A549 (cell line): Measurements from ENCODE around the gene GSC. TPM values are rescaled to one million over a fixed set of nuclear protein-coding genes. Genes with fewer than 3 reads are reported as not detected.

Experiments used
- ATAC-seq, 2 experiments: fragments of 200-7000 bp in 1 of 2; fragments of >200 bp in 1 of 2; cut with Nextera tagmentation in 1 of 2; cut with Tn5 transposase in 1 of 2; 3 replicates each; pipeline versions ENCODE4 v1.8.0 to v1.9.1; 2018 to 2020; ENCODE audit warnings: mild to moderate bottlenecking in 1 of 2, moderate library complexity in 1 of 2
- CTCF ChIA-PET: fragments of 300-600 bp; sonication (Branson Sonifier 250); formaldehyde crosslinking; extraction: SDS; loops from one replicate; lab custom pipeline; 2021; ENCODE audit warnings: antibody characterized with exemption, inconsistent platforms; lab: Yijun Ruan, JAX
- POLR2A ChIA-PET: fragments of 350-600 bp; formaldehyde crosslinking; extraction: SDS; loops from one replicate; lab custom pipeline; 2021; ENCODE audit warnings: antibody characterized with exemption, inconsistent platforms; lab: Yijun Ruan, JAX
- DNase-seq, 2 experiments: peaks; one replicate each; pipeline versions ENCODE4 v3.0.0 to v3.0.0-alpha.2; 2011 to 2016; ENCODE audit warnings: low read depth in 1 of 2, low spot score in 1 of 2
- FAIRE-seq: peaks from 2 replicates; lab custom pipeline; 2011; peaks lifted over from hg19 to GRCh38; lab: Jason Lieb, UNC
- H3K27ac ChIP-seq, 2 experiments: fragments of >200 bp; sonication (Bioruptor Twin); formaldehyde crosslinking; 3 replicates each; pipeline ENCODE4 v1.5.1; 2016 to 2017
- H3K4me1 ChIP-seq: fragments of >200 bp; sonication (Bioruptor Twin); formaldehyde crosslinking; 3 replicates; pipeline ENCODE4 v1.6.1; 2016
- H3K4me2 ChIP-seq: fragments of >200 bp; sonication (Bioruptor Twin); formaldehyde crosslinking; 3 replicates; pipeline ENCODE4 v1.6.1; 2016
- H3K4me3 ChIP-seq: fragments of >200 bp; sonication (Bioruptor Twin); formaldehyde crosslinking; 3 replicates; pipeline ENCODE4 v1.5.1; 2016
- H3K9me3 ChIP-seq: fragments of >200 bp; sonication (Bioruptor Twin); formaldehyde crosslinking; 3 replicates; pipeline ENCODE4 v1.6.1; 2016
- CBX2 ChIP-seq: fragments of 200-600 bp; sonication (generic); IDR thresholded peaks from 2 replicates; pipeline ENCODE4 v1.6.1; 2016; ENCODE audit warnings: low read depth, mild to moderate bottlenecking, borderline replicate concordance
- CEBPB ChIP-seq, 2 experiments: fragments of >200 bp in 1 of 2; sonication (Bioruptor Twin) in 1 of 2; formaldehyde crosslinking in 1 of 2; IDR thresholded peaks; 2 replicates each; pipeline ENCODE4 v1.6.1; 2012 to 2016
- CHD4 ChIP-seq: fragments of 200-600 bp; sonication (generic); IDR thresholded peaks from 2 replicates; pipeline ENCODE4 v1.6.1; 2016; ENCODE audit warnings: antibody characterized with exemption, mild to moderate bottlenecking, borderline replicate concordance
- EHMT2 ChIP-seq: fragments of 200-600 bp; sonication (generic); IDR thresholded peaks from 2 replicates; pipeline ENCODE4 v1.6.1; 2016; ENCODE audit warnings: antibody characterized with exemption, low read depth, mild to moderate bottlenecking, moderate library complexity
- ELK1 ChIP-seq: fragments of 150-350 bp; IDR thresholded peaks from 2 replicates; pipeline ENCODE4 v1.6.1; 2014; ENCODE audit warnings: low read depth, mild to moderate bottlenecking, low read length
- EP300 ChIP-seq, 2 experiments: fragments of >200 bp; sonication (Bioruptor Twin); formaldehyde crosslinking; IDR thresholded peaks; 2 replicates in 1 of 2; 3 replicates in 1 of 2; pipeline ENCODE4 v1.6.1; 2016 to 2017
- GATA3 ChIP-seq: IDR thresholded peaks from 2 replicates; pipeline ENCODE4 v1.6.1; 2012; ENCODE audit warnings: borderline replicate concordance
- HOXB13 ChIP-seq: fragments of 250-450 bp; sonication (Bioruptor Pico); IDR thresholded peaks from 2 replicates; pipeline ENCODE4 v1.5.0; 2020; ENCODE audit warnings: low read depth, mild to moderate bottlenecking, moderate library complexity
- HOXB5 ChIP-seq: fragments of 250-450 bp; sonication (Bioruptor Pico); IDR thresholded peaks from 2 replicates; pipeline ENCODE4 v1.5.0; 2020; ENCODE audit warnings: mild to moderate bottlenecking, moderate library complexity
- JUN ChIP-seq, 2 experiments: fragments of >200 bp; sonication (Bioruptor Twin); formaldehyde crosslinking; IDR thresholded peaks; 2 replicates in 1 of 2; 3 replicates in 1 of 2; pipeline ENCODE4 v1.6.1; 2016 to 2017
- MAFK ChIP-seq: fragments of 450-650 bp; IDR thresholded peaks from 2 replicates; pipeline ENCODE4 v1.6.1; 2014; ENCODE audit not compliant: partially characterized antibody
- MAZ ChIP-seq: fragments of 150-350 bp; IDR thresholded peaks from 2 replicates; pipeline ENCODE4 v1.6.1; 2014; ENCODE audit warnings: antibody characterized with exemption, low read depth, low read length, borderline replicate concordance
- PBX3 ChIP-seq: IDR thresholded peaks from 2 replicates; pipeline ENCODE4 v1.6.1; 2012
- RARB ChIP-seq: fragments of 250-450 bp; sonication (Bioruptor Pico); IDR thresholded peaks from 2 replicates; pipeline ENCODE4 v1.8.0; 2021; ENCODE audit warnings: mild to moderate bottlenecking, moderate library complexity
- REST ChIP-seq: fragments of 200-600 bp; sonication (generic); IDR thresholded peaks from 2 replicates; pipeline ENCODE4 v1.6.1; 2016; ENCODE audit warnings: antibody characterized with exemption, mild to moderate bottlenecking, moderate library complexity
- RFX5 ChIP-seq: fragments of 450-650 bp; IDR thresholded peaks from 2 replicates; pipeline ENCODE4 v1.7.1; 2014; ENCODE audit warnings: antibody characterized with exemption, mild to moderate bottlenecking, moderate library complexity
- SREBF2 ChIP-seq: fragments of 450-650 bp; IDR thresholded peaks from 2 replicates; pipeline ENCODE4 v1.6.1; 2014; ENCODE audit warnings: mild to moderate bottlenecking, moderate library complexity
- TFCP2L1 ChIP-seq: fragments of 250-450 bp; sonication (Bioruptor Pico); IDR thresholded peaks from 2 replicates; pipeline ENCODE4 v1.5.0; 2021; ENCODE audit warnings: mild to moderate bottlenecking
- USF2 ChIP-seq: fragments of 450-650 bp; IDR thresholded peaks from 2 replicates; pipeline ENCODE4 v1.6.1; 2014; ENCODE audit warnings: antibody characterized with exemption
- ZNF302 ChIP-seq: fragments of 250-450 bp; sonication (Bioruptor Pico); IDR thresholded peaks from 2 replicates; pipeline ENCODE4 v1.9.0; 2021; ENCODE audit warnings: inconsistent platforms, mild to moderate bottlenecking, moderate library complexity
- WGBS: methylation state at CpG from one replicate; pipeline ENCODE4 v1.1.6; 2017; ENCODE audit errors: missing lambda C conversion rate; 5-methylcytosine and 5-hydroxymethylcytosine counted together
- polyA plus RNA-seq, 4 experiments: library from polyadenylated mRNA; depleted of rRNA in 3 of 4; stranded (reverse); fragments of >200 nt; fragmentation: RNase III in 1 of 4; extraction: RNeasy Plus Mini Kit Qiagen cat#74134 plus additional on column Dnase treatment in 1 of 4; gene quantifications; 2 replicates in 3 of 4; 3 replicates in 1 of 4; pipeline ENCODE4 v1.2.3, GENCODE V29; 2011 to 2017

GSC gene
- polyA plus RNA-seq, 2 of the 4 experiments (the other 2 are of a cell fraction), result 0.17 TPM

- CTCF ChIA-PET, result interaction anchor here (0.7 kb wide), 1 partner anchor 174 kb away, joined by 3 read pairs; no protein-coding TSS in a partner anchor
- Histone ChIP-seq H3K4me2 (no peak overlapping the region), H3K9me3 (no peaks in the 10 kb centered on the region), H3K4me3 (no peak overlapping the region), H3K27ac (no peak overlapping the region), H3K4me1 (peaks cover 8% of the 10 kb centered on the region; the same call in 1 of the 3 replicates)
- no peak for FAIRE-seq
- no peak for DNase-seq
- TF ChIP-seq CHD4, result no peak
- no peak for TF ChIP-seq EHMT2
- TF ChIP-seq TFCP2L1 (CRISPR knock-in tag), result no peak
- no peak for TF ChIP-seq ZNF302 (CRISPR knock-in tag)
- no peak for TF ChIP-seq USF2
- TF ChIP-seq HOXB5, result no peak
- no peak for TF ChIP-seq MAFK
- no peak for TF ChIP-seq EP300 (IDR thresholded peaks at IDR 0.05)
- no peak for TF ChIP-seq GATA3
- TF ChIP-seq RARB, result no peak
- no peak for TF ChIP-seq CBX2
- 52% methylated on average over 14 of the region's 14 CpGs for whole genome bisulfite sequencing
- ATAC-seq, result no peak
- POLR2A ChIA-PET, result no interaction called here
These were observed 2.1 kb upstream of the GSC start for GRCh38 chr14:94771906-94772490.

- no peak for ATAC-seq
- TF ChIP-seq CEBPB (IDR thresholded peaks at IDR 0.05), result no peak
- TF ChIP-seq RFX5, result no peak
- TF ChIP-seq, all 56 proteins: peak for 0
- CTCF ChIA-PET, result interaction anchor here (0.7 kb wide), 1 partner anchor 173 kb away, joined by 3 read pairs; no protein-coding TSS in a partner anchor
- FAIRE-seq (no peak), DNase-seq (no peak)
- no peak overlapping the region for H3K4me3 ChIP-seq
- no peak overlapping the region for H3K27ac ChIP-seq
- H3K9me3 ChIP-seq, result no peaks in the 10 kb centered on the region
- H3K4me2 ChIP-seq, result no peak overlapping the region
- WGBS, result 78% methylated on average over 53 of the region's 54 CpGs
- POLR2A ChIA-PET, result no interaction called here
- peaks cover 8% of the 10 kb centered on the region; the same call in 1 of the 3 replicates for H3K4me1 ChIP-seq
These were observed 1.4 kb upstream of the GSC start for GRCh38 chr14:94771158-94771905.

- TF ChIP-seq RARB, result no peak
- no peak for TF ChIP-seq PBX3
- no peak for TF ChIP-seq JUN (IDR thresholded peaks at IDR 0.05)
- Histone ChIP-seq H3K4me1 (peaks cover 8% of the 10 kb centered on the region; the same call in 1 of the 3 replicates), H3K4me2 (no peak overlapping the region), H3K4me3 (no peak overlapping the region; the same call in 2 of the 3 replicates), H3K9me3 (no peaks in the 10 kb centered on the region), H3K27ac (no peak overlapping the region)
- WGBS, result 79% methylated on average over 9 of the region's 9 CpGs
- POLR2A ChIA-PET, result no interaction called here
- FAIRE-seq (no peak), ATAC-seq (no peak), DNase-seq (no peak)
- CTCF ChIA-PET, result no interaction called here
These were observed 873 bp upstream of the GSC start for GRCh38 chr14:94770815-94771157.

- Histone ChIP-seq H3K27ac (peak overlapping the region in 1 of 2 experiments; percentile 79; a peak in 2 of 6 replicates), H3K4me1 (peaks cover 8% of the 10 kb centered on the region; the same call in 1 of the 3 replicates), H3K4me2 (peak overlapping the region; percentile 100), H3K4me3 (peak overlapping the region; percentile 67), H3K9me3 (no peaks in the 10 kb centered on the region)
- ChIA-PET CTCF (no interaction called here), POLR2A (no interaction called here)
- WGBS, result 59% methylated on average over 18 of the region's 18 CpGs
- TF ChIP-seq CBX2, result no peak
- no peak for TF ChIP-seq SREBF2
- no peak for TF ChIP-seq MAZ
- no peak for TF ChIP-seq ELK1
- no peak for TF ChIP-seq REST
- no peak for TF ChIP-seq TFCP2L1 (CRISPR knock-in tag)
- TF ChIP-seq EHMT2, result no peak
- no peak for TF ChIP-seq HOXB13 (CRISPR knock-in tag)
- TF ChIP-seq ZNF302 (CRISPR knock-in tag), result no peak
- no peak for TF ChIP-seq JUN (IDR thresholded peaks at IDR 0.05)
- TF ChIP-seq EP300 (IDR thresholded peaks at IDR 0.05), result no peak
- DNase-seq (no peak), FAIRE-seq (no peak), ATAC-seq (no peak)
These were observed 387 bp upstream of the GSC start for GRCh38 chr14:94770251-94770749.
